Fibroblast of the aortic adventitia (primary cell): ENCODE data around the gene SERINC4. TPM values are rescaled to one million over a fixed set of nuclear protein-coding genes. Genes with fewer than 3 reads are reported as not detected.

Source experiments
- DNase-seq: peaks from one replicate; pipeline ENCODE4 v3.0.0-alpha.2; 2010; ENCODE audit warnings: low read depth
- H3K4me3 ChIP-seq: 2 replicates; pipeline ENCODE4 v1.5.1; 2011; ENCODE audit warnings: low read depth, mild to moderate bottlenecking, control low read depth, low read length, moderate library complexity
- total RNA-seq: library from RNA; depleted of rRNA; stranded (reverse); fragments of >200 nt; gene quantifications from 2 replicates; pipeline ENCODE4 v1.2.3, GENCODE V29; 2012; ENCODE audit warnings: low replicate concordance
- TF ChIP-seq, protein P1 (sequence below): IDR thresholded peaks from 2 replicates; pipeline ENCODE4 v1.5.1; 2011; ENCODE audit warnings: mild to moderate bottlenecking, low read length, control low read depth, inconsistent platforms; ENCODE audit not compliant: insufficient read depth

Gene SERINC4
- total RNA-seq, 1 donor = 0.18 TPM

DNA sequence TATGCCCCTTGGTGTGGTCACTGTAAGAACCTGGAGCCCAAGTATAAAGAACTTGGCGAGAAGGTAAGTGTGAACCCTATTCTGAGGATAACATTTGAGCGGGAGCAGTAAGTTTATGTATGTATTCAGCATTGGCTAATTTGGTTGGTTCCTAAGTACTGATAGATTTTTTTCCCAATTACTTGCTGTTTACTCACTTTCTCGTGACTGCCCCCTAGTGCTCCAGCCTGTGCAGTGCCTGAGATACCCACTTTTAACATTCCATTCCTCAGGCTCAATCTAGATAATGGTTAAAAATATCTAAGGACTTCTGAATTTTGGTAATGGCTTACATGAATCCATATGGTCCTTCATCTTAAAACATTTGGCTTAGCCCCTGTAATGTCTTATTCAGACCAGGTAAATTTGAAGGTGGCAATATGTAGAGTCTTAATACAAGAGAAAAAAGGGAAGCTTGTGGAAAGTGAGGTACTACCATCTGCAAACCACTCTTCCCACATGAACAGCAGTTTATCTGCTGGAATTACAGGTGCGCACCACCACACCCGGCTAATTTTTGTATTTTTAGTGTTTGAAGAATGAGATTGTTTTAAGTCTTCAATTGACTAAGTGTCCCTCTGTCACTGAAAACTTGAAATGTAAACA, 30.3 kb downstream of the SERINC4 start:
- H3K4me3 ChIP-seq = no peak overlapping the region
- peak; percentile 78 for DNase-seq
- TF ChIP-seq, protein P1, sequence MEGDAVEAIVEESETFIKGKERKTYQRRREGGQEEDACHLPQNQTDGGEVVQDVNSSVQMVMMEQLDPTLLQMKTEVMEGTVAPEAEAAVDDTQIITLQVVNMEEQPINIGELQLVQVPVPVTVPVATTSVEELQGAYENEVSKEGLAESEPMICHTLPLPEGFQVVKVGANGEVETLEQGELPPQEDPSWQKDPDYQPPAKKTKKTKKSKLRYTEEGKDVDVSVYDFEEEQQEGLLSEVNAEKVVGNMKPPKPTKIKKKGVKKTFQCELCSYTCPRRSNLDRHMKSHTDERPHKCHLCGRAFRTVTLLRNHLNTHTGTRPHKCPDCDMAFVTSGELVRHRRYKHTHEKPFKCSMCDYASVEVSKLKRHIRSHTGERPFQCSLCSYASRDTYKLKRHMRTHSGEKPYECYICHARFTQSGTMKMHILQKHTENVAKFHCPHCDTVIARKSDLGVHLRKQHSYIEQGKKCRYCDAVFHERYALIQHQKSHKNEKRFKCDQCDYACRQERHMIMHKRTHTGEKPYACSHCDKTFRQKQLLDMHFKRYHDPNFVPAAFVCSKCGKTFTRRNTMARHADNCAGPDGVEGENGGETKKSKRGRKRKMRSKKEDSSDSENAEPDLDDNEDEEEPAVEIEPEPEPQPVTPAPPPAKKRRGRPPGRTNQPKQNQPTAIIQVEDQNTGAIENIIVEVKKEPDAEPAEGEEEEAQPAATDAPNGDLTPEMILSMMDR = peak; percentile 91

DNA sequence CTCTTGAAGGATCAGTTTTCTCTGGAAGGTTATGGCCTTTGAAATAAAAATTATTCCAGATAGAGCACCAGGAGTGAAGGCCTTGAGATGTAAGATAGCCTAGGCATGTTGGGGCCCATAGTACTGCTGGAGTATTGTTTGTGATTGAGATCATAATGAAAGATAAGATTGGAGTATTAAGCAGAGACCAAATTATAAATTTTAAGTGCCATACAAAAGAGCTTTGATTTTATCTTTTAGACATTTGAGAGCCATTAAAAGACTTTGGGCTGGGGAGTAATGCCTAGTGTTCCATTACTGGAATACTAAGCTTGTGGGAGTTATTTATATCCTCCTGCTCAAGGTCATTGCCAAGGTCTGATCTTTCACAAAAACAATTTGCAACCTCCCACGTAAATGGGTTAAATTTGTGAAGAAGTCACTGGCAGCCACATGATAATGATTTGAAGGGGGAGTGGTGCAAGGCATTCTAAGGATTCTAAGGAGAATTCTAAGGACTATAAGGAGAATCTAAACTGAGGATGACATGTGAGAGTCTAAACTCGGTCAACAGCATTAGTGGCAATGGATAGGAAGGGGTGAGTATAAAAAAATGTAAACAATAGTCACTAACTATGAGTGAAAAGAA, 36.1 kb downstream of the SERINC4 start:
- DNase-seq = no peak
- no peak overlapping the region for H3K4me3 ChIP-seq
- TF ChIP-seq, protein P1 = no peak

DNA sequence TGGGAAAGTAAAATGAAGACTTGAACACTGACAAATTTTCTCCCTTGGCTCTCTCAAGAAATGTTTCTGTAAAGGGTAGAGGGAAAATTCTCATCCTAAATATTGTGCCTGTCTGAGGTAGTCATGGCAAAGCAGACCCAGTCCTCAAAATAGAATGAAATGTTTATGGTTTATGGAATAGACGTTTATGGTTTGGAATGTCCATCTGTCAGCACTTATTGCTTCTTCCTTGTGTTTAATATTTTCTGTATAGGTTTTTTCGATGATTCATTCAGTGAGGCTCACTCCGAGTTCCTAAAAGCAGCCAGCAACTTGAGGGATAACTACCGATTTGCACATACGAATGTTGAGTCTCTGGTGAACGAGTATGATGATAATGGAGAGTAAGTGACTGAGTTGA, 37.2 kb downstream of the SERINC4 start:
- TF ChIP-seq, protein P1 = no peak
- DNase-seq = no peak
- no peak overlapping the region for H3K4me3 ChIP-seq

DNA sequence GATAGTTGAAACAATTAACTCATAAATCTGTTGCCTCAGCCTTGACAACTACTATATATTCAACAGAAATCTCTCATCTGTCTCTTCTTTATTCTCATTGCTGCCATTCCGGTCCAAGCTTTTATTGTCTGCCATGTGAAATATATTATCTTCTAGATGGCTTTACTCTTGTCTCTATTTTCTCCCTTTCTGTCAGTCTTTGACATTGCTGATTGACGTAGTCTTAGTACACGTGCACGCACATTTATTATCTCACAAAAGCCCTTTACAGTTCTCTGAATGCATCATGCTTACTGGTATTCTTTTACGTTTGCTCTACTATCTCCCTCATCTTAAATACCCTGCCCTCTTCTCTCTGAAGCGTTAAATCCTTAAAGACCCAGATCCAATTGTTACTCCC, 48.1 kb downstream of the SERINC4 start:
- no peak overlapping the region for H3K4me3 ChIP-seq
- TF ChIP-seq, protein P1 = no peak
- no peak for DNase-seq

DNA sequence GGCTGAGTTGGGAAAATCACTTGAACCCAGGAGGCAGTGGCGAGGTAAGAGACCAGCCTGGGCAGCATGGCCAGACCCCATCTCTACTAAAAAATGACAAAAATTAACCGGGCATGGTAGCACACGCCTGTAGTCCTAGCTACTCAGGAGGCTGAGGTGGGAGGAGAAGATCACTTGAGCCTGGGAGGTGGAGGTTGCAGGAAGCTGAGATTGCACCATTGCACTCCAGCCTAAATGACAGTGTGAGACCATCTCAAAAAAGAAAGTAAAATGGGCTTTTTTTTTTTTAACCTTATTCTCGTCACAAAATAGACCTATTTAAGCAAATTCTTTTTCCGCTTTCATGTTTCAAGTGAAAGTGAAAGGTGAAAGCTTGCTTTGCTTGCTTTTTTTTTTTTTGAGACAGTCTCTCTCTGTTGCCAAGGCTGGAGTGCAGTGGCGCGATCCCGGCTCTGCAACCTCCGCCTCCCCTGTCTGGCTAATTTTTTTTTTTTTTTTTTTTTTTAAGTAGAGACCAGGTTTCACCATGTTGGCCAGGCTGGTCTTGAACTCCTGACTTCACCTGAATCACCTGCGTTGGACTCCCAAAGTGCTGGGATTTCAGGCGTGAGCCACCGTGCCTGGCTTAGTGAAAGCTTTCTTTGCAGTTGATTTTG, 50.2 kb downstream of the SERINC4 start:
- TF ChIP-seq, protein P1 = no peak
- H3K4me3 ChIP-seq = peak overlapping the region; percentile 31
- peak; percentile 27 for DNase-seq

DNA sequence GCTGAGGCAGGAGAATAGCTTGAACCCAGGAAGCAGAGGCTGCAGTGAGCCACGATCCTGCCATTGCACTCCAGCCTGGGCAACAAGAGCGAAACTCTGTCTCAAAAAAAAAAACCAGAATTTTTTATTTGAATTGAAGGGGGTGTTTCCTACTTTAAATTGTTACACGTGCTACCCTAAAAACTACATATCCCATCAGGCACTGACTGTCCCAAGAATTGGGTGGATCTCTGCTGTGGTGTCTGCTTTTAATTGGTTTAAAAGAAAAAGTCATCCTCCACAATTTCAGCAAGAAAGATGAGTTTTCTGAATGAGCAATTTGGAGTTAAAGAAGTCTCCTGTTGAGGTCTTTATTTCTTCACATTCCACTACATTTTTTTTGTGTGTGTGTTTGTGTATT, 51.6 kb downstream of the SERINC4 start:
- peak; percentile 48 for DNase-seq
- TF ChIP-seq, protein P1 = no peak
- peak overlapping the region; percentile 73 for H3K4me3 ChIP-seq

DNA sequence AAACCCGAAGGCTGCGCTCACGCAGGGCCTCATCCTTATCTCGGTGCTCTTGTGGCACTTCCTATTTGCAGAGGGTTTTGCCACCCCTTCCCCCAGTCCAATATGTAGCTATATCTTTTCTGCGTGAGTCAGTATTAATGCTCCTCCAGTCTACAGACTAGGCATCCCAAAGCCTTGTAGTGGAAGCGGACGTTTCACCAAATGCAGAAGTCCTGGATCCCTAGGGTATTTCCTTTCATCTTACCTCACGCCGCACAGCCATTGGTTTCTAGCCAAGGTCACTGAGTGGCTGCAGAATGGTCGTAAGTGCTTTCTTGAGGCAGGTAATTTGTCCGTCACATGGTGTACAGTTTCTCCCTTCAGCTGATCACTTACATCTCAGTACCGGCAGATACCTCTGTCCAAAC, 53.1 kb downstream of the SERINC4 start:
- peak; percentile 47 for DNase-seq
- H3K4me3 ChIP-seq = peak overlapping the region; percentile 73

DNA sequence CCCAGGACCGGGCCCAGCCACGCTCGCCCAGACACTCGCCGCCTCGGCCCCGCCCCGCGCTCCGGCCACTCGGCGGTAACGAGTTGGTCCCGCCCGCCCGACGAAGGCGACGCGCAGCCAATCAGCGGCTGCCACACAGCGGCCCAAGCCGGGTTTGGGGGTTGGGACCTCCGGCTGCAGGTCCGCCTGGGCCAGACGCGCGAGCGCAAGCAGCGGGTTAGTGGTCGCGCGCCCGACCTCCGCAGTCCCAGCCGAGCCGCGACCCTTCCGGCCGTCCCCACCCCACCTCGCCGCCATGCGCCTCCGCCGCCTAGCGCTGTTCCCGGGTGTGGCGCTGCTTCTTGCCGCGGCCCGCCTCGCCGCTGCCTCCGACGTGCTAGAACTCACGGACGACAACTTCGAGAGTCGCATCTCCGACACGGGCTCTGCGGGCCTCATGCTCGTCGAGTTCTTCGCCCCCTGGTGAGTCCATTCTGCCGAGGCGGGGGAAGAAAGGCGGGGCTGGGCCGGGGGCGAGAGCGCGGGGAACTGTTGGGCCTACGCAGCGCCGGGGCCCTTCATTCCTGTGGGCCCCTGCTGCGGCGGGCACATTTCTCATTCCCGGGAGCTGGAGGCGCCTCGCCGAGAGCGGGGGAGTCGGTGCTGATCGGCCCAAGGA, 53.6 kb downstream of the SERINC4 start, which contains the start of gene PDIA3:
Gene PDIA3 (plus strand): TSS at position 194 of the 658 bp plus-strand sequence. CDS start 102 bp downstream, at position 296.
- DNase-seq = peak; percentile 84
- peak within 1 kb of the TSS; percentile 73 for H3K4me3 ChIP-seq
